C4-2B (cell line): ENCODE data around the gene GPRIN1.

Source experiments
- ZFX ChIP-seq: fragments of 450-650 bp; IDR thresholded peaks from 2 replicates; pipeline ENCODE4 v1.6.1; 2017
- TF ChIP-seq, protein P1 (sequence below): fragments of 450-650 bp; conservative IDR thresholded peaks from 2 replicates; pipeline ENCODE4 v1.5.1; 2017; ENCODE audit warnings: mild to moderate bottlenecking

DNA sequence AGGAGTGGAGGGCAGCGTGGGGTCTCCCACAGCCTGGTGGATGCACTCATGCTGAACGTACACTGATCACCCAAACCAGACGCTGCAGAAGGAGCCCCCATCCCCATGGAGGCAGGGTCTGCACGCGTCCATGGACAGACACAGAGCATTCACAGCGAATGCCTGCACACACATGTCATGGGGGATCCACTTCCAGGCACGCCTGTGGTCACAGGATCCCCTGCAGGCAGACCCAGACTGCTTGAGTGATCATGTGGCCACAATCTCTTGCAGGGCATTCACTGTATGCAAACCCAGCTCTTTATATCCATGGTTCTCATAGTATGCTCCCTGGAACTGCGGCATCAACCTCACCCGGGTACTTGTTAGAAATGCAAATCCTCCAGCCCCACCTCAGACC lies 15.0 kb upstream of the GPRIN1 start:
- TF ChIP-seq, protein P1, sequence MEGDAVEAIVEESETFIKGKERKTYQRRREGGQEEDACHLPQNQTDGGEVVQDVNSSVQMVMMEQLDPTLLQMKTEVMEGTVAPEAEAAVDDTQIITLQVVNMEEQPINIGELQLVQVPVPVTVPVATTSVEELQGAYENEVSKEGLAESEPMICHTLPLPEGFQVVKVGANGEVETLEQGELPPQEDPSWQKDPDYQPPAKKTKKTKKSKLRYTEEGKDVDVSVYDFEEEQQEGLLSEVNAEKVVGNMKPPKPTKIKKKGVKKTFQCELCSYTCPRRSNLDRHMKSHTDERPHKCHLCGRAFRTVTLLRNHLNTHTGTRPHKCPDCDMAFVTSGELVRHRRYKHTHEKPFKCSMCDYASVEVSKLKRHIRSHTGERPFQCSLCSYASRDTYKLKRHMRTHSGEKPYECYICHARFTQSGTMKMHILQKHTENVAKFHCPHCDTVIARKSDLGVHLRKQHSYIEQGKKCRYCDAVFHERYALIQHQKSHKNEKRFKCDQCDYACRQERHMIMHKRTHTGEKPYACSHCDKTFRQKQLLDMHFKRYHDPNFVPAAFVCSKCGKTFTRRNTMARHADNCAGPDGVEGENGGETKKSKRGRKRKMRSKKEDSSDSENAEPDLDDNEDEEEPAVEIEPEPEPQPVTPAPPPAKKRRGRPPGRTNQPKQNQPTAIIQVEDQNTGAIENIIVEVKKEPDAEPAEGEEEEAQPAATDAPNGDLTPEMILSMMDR: no peak
- no peak for TF ChIP-seq ZFX
